ENCODE measurements around the gene BCL7A. TPM values are rescaled to one million over a fixed set of nuclear protein-coding genes. Genes with fewer than 3 reads are reported as not detected.

Gene BCL7A
- total and polyA plus RNA-seq, 4 donors = 3.5 to 8.3 (median 4.9) TPM

DNA sequence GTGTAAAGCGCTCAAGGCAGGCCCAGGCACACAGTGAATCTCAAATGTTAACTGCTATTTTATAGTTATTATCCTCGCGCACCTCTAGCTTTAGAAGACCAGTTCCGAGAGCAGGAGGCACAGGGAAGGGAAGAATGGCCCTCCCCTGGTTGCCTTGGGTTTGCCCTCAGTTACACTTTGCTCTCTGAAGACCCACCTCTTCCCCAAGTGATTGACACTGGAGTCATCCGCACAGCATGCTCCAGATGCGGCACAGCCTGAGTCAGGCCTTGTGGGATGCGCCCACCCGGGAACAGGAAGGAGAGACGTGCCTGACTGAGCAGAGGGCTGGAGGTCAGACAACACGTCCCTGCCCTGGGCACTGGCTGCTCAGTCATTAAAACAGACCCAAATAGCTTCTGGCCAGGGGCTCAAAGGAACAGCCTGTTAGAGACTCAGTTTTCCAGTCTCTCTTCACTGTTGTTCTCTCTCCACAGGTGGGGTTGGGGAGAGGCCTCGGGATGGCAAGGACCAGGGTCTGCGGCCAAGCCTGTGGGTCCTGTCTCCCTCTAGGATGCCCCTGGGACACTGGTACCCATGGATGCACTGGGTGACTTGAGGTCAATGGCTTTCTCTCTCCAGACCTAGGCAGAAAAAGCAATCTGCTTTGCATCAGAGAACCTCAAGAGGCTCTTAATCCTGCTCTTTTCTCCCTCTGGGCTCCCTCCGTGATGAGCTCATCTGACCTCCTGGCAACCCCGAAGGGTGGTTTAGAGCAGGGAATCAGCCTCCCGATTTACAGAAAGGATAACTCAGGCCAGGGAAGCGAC lies 43.3 kb downstream of the BCL7A start:
- peak; percentile 73 for TF ChIP-seq NR2F2 (IDR thresholded peaks at IDR 0.05)
- peak in 1 of 2 donors; percentile 53 for TF ChIP-seq RXRA (IDR thresholded peaks at IDR 0.05)
- TF ChIP-seq, protein P1, sequence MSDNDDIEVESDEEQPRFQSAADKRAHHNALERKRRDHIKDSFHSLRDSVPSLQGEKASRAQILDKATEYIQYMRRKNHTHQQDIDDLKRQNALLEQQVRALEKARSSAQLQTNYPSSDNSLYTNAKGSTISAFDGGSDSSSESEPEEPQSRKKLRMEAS (IDR thresholded peaks at IDR 0.05) = no peak
- TF ChIP-seq SP1 (IDR thresholded peaks at IDR 0.05) = peak; percentile 27
- no peaks in the 10 kb centered on the region for H3K36me3 ChIP-seq (ENCODE audit: control insufficient read depth in 4 of 4, insufficient read depth in 3 of 4, low read depth in 1 of 4, low read length in 3 of 4)
- H3K9me3 ChIP-seq (ENCODE audit: control insufficient read depth in 4 of 4, low read length in 3 of 4) = no peaks in the 10 kb centered on the region
- H3K27me3 ChIP-seq (ENCODE audit: control insufficient read depth in 4 of 4, insufficient read depth in 4 of 4, low read length in 3 of 4) = no peaks in the 10 kb centered on the region
- H3K4me1 ChIP-seq (ENCODE audit: control insufficient read depth in 4 of 4, insufficient read depth in 4 of 4, low read length in 3 of 4) = peaks cover 14 to 27% (median 24%) of the 10 kb centered on the region in 4 donors
- no peak for DNase-seq (ENCODE audit: low spot score)
- H3K27ac ChIP-seq (ENCODE audit: low read depth in 1 of 2, low read length in 2 of 2) = peak overlapping the region; percentile 58 to 70
- no peak overlapping the region for H3K9ac ChIP-seq (ENCODE audit: low read depth in 1 of 2, low read length in 2 of 2)
- no peak overlapping the region for H3K4me3 ChIP-seq (ENCODE audit: low read depth in 1 of 3, low read length in 3 of 3)
- WGBS = 79% methylated on average over 16 of the region's 16 CpGs

DNA sequence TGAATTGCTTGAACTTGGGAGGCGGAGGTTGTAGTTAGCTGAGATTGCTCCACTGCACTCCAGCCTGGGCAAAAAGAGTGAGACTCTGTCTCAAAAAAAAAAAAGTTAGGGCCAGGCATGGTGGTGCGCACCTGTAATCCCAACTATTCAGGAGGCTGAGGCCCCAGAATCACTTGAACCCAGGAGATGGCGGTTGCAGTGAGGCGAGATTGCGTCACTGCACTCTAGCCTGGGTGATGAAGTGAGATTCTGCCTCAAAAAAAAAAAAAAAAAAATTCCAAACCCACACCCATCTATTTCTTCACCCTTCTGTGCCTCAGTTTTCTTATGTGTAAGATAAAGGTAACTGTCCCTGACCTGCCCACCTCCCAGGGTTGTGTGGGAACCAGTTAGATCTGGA lies 45.9 kb downstream of the BCL7A start:
- Histone ChIP-seq H3K9me3 (ENCODE audit: control insufficient read depth in 4 of 4, low read length in 3 of 4) (no peaks in the 10 kb centered on the region), H3K27me3 (ENCODE audit: control insufficient read depth in 4 of 4, insufficient read depth in 4 of 4, low read length in 3 of 4) (no peaks in the 10 kb centered on the region), H3K27ac (ENCODE audit: low read depth in 1 of 2, low read length in 2 of 2) (peak overlapping the region; percentile 32 to 64), H3K4me3 (ENCODE audit: low read depth in 1 of 3, low read length in 3 of 3) (no peak overlapping the region), H3K9ac (ENCODE audit: low read depth in 1 of 2, low read length in 2 of 2) (peak overlapping the region in 1 of 2 donors; percentile 31), H3K4me1 (ENCODE audit: control insufficient read depth in 4 of 4, insufficient read depth in 4 of 4, low read length in 3 of 4) (peaks cover 12 to 28% (median 21%) of the 10 kb centered on the region in 4 donors), H3K36me3 (ENCODE audit: control insufficient read depth in 4 of 4, insufficient read depth in 3 of 4, low read depth in 1 of 4, low read length in 3 of 4) (no peaks in the 10 kb centered on the region)
- DNase-seq (ENCODE audit: low spot score) = no peak
- TF ChIP-seq JUND (IDR thresholded peaks at IDR 0.05) (no peak), HNF4G (IDR thresholded peaks at IDR 0.05) (no peak), FOXA1 (IDR thresholded peaks at IDR 0.05) (no peak), NR2F2 (IDR thresholded peaks at IDR 0.05) (no peak), HNF4A (conservative IDR thresholded peaks at IDR 0.05) (no peak), SP1 (IDR thresholded peaks at IDR 0.05) (no peak), GABPA (IDR thresholded peaks at IDR 0.05 in 1 of 2, conservative IDR thresholded peaks at IDR 0.05 in 1 of 2) (no peak), RXRA (IDR thresholded peaks at IDR 0.05) (no peak), TAF1 (conservative IDR thresholded peaks at IDR 0.05) (no peak), FOXA2 (IDR thresholded peaks at IDR 0.05) (no peak), RAD21 (IDR thresholded peaks at IDR 0.05) (no peak), YY1 (IDR thresholded peaks at IDR 0.05) (no peak)
- TF ChIP-seq, protein P2, sequence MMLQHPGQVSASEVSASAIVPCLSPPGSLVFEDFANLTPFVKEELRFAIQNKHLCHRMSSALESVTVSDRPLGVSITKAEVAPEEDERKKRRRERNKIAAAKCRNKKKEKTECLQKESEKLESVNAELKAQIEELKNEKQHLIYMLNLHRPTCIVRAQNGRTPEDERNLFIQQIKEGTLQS (IDR thresholded peaks at IDR 0.05) = no peak
- TF ChIP-seq, protein P3, sequence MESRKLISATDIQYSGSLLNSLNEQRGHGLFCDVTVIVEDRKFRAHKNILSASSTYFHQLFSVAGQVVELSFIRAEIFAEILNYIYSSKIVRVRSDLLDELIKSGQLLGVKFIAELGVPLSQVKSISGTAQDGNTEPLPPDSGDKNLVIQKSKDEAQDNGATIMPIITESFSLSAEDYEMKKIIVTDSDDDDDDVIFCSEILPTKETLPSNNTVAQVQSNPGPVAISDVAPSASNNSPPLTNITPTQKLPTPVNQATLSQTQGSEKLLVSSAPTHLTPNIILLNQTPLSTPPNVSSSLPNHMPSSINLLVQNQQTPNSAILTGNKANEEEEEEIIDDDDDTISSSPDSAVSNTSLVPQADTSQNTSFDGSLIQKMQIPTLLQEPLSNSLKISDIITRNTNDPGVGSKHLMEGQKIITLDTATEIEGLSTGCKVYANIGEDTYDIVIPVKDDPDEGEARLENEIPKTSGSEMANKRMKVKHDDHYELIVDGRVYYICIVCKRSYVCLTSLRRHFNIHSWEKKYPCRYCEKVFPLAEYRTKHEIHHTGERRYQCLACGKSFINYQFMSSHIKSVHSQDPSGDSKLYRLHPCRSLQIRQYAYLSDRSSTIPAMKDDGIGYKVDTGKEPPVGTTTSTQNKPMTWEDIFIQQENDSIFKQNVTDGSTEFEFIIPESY (IDR thresholded peaks at IDR 0.05) = no peak
- TF ChIP-seq, protein P4, sequence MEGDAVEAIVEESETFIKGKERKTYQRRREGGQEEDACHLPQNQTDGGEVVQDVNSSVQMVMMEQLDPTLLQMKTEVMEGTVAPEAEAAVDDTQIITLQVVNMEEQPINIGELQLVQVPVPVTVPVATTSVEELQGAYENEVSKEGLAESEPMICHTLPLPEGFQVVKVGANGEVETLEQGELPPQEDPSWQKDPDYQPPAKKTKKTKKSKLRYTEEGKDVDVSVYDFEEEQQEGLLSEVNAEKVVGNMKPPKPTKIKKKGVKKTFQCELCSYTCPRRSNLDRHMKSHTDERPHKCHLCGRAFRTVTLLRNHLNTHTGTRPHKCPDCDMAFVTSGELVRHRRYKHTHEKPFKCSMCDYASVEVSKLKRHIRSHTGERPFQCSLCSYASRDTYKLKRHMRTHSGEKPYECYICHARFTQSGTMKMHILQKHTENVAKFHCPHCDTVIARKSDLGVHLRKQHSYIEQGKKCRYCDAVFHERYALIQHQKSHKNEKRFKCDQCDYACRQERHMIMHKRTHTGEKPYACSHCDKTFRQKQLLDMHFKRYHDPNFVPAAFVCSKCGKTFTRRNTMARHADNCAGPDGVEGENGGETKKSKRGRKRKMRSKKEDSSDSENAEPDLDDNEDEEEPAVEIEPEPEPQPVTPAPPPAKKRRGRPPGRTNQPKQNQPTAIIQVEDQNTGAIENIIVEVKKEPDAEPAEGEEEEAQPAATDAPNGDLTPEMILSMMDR (IDR thresholded peaks at IDR 0.05; ENCODE audit: low read depth, low read length, missing input control) = no peak
- TF ChIP-seq, protein P1 (IDR thresholded peaks at IDR 0.05) = no peak
- TF ChIP-seq, protein P5, sequence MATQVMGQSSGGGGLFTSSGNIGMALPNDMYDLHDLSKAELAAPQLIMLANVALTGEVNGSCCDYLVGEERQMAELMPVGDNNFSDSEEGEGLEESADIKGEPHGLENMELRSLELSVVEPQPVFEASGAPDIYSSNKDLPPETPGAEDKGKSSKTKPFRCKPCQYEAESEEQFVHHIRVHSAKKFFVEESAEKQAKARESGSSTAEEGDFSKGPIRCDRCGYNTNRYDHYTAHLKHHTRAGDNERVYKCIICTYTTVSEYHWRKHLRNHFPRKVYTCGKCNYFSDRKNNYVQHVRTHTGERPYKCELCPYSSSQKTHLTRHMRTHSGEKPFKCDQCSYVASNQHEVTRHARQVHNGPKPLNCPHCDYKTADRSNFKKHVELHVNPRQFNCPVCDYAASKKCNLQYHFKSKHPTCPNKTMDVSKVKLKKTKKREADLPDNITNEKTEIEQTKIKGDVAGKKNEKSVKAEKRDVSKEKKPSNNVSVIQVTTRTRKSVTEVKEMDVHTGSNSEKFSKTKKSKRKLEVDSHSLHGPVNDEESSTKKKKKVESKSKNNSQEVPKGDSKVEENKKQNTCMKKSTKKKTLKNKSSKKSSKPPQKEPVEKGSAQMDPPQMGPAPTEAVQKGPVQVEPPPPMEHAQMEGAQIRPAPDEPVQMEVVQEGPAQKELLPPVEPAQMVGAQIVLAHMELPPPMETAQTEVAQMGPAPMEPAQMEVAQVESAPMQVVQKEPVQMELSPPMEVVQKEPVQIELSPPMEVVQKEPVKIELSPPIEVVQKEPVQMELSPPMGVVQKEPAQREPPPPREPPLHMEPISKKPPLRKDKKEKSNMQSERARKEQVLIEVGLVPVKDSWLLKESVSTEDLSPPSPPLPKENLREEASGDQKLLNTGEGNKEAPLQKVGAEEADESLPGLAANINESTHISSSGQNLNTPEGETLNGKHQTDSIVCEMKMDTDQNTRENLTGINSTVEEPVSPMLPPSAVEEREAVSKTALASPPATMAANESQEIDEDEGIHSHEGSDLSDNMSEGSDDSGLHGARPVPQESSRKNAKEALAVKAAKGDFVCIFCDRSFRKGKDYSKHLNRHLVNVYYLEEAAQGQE (IDR thresholded peaks at IDR 0.05) = no peak
- WGBS = 98% methylated on average over 5 of the region's 5 CpGs
